GM23338 (cell line): ENCODE data around the gene BDKRB1. TPM values are rescaled to one million over a fixed set of nuclear protein-coding genes. Genes with fewer than 3 reads are reported as not detected.

ENCODE experiments used
- ATAC-seq: fragments of 200-7000 bp; cut with Tn5 transposase; 3 replicates; pipeline ENCODE4 v1.9.1; 2020
- DNase-seq: peaks from one replicate; pipeline ENCODE4 v3.0.0-alpha.2; 2015; ENCODE audit warnings: low spot score
- H2AFZ ChIP-seq: fragments of 200-600 bp; sonication (generic); 2 replicates; pipeline ENCODE4 v1.8.0; 2016; ENCODE audit warnings: antibody characterized with exemption, mild to moderate bottlenecking, moderate library complexity
- H3F3A ChIP-seq: fragments of 200-600 bp; sonication (generic); replicated peaks from 2 replicates; pipeline ENCODE4 v1.8.0; 2017; ENCODE audit warnings: antibody characterized with exemption, mixed run types, low read depth
- H3K27ac ChIP-seq: fragments of 200-600 bp; sonication (generic); 2 replicates; pipeline ENCODE4 v1.6.1; 2016; ENCODE audit warnings: low read depth
- H3K27me3 ChIP-seq: fragments of 200-600 bp; sonication (generic); 2 replicates; pipeline ENCODE4 v1.8.0; 2016; ENCODE audit warnings: mild to moderate bottlenecking, mixed run types, moderate library complexity; ENCODE audit not compliant: insufficient read depth
- H3K36me3 ChIP-seq: fragments of 200-600 bp; sonication (generic); 2 replicates; pipeline ENCODE4 v1.8.0; 2016; ENCODE audit warnings: mild to moderate bottlenecking; ENCODE audit not compliant: insufficient read depth
- H3K4me1 ChIP-seq: fragments of 200-600 bp; sonication (generic); 2 replicates; pipeline ENCODE4 v1.8.0; 2016; ENCODE audit warnings: mild to moderate bottlenecking, moderate library complexity; ENCODE audit not compliant: insufficient read depth
- H3K4me2 ChIP-seq: fragments of 200-600 bp; sonication (generic); 2 replicates; pipeline ENCODE4 v1.7.1; 2017; ENCODE audit warnings: mixed run types
- H3K4me3 ChIP-seq: fragments of 200-600 bp; sonication (generic); 2 replicates; pipeline ENCODE4 v1.6.1; 2016; ENCODE audit warnings: mixed run types
- H3K79me2 ChIP-seq: fragments of 200-600 bp; sonication (generic); replicated peaks from 2 replicates; pipeline ENCODE4 v1.8.0; 2017; ENCODE audit warnings: mild to moderate bottlenecking; ENCODE audit not compliant: insufficient read depth
- H3K9me2 ChIP-seq: fragments of 200-600 bp; sonication (generic); 2 replicates; pipeline ENCODE4 v1.8.0; 2017; ENCODE audit not compliant: insufficient read depth
- H4K20me1 ChIP-seq: fragments of 200-600 bp; sonication (generic); replicated peaks from 2 replicates; pipeline ENCODE4 v1.8.0; 2017; ENCODE audit warnings: mild to moderate bottlenecking; ENCODE audit not compliant: insufficient read depth
- H3K27ac Mint-ChIP-seq: 2 replicates; pipeline ENCODE4 v1.8.0; 2020; ENCODE audit warnings: inconsistent platforms, mild to moderate bottlenecking, moderate library complexity, mixed read lengths
- H3K27me3 Mint-ChIP-seq: 3 replicates; pipeline ENCODE4 v1.8.0; 2022; ENCODE audit warnings: low read depth, mild to moderate bottlenecking, moderate library complexity, mixed read lengths, inconsistent platforms; ENCODE audit not compliant: insufficient read depth, poor library complexity
- H3K36me3 Mint-ChIP-seq: 3 replicates; pipeline ENCODE4 v1.8.0; 2021; ENCODE audit warnings: low read depth, mild to moderate bottlenecking, inconsistent platforms, moderate library complexity, mixed read lengths
- H3K4me1 Mint-ChIP-seq: 3 replicates; pipeline ENCODE4 v1.8.0; 2020; ENCODE audit warnings: mild to moderate bottlenecking, inconsistent platforms, mixed read lengths
- H3K4me3 Mint-ChIP-seq: 3 replicates; pipeline ENCODE4 v1.8.0; 2021; ENCODE audit warnings: moderate library complexity, mild to moderate bottlenecking, inconsistent platforms, mixed read lengths
- H3K9me3 Mint-ChIP-seq: 3 replicates; pipeline ENCODE4 v1.8.0; 2020; ENCODE audit warnings: moderate library complexity, mild to moderate bottlenecking, inconsistent platforms, mixed read lengths
- CREB1 ChIP-seq: fragments of 250-450 bp; sonication (Bioruptor Pico); IDR thresholded peaks from 2 replicates; pipeline ENCODE4 v1.5.0; 2020; ENCODE audit warnings: low read depth, mild to moderate bottlenecking, moderate library complexity
- CTCF ChIP-seq, 2 experiments: fragments of 200-600 bp in 1 of 2; sonication (generic) in 1 of 2; conservative IDR thresholded peaks; 2 replicates each; pipeline versions ENCODE4 v1.5.1 to v1.6.1; 2016 to 2017; ENCODE audit warnings: antibody characterized with exemption in 2 of 2, low read depth in 2 of 2, mild to moderate bottlenecking in 2 of 2, moderate library complexity in 1 of 2
- ETS1 ChIP-seq: IDR thresholded peaks from 2 replicates; pipeline ENCODE4 v1.6.1; 2016; ENCODE audit warnings: antibody characterized with exemption
- EZH2 ChIP-seq: fragments of 200-600 bp; sonication (generic); IDR thresholded peaks from one replicate; pipeline ENCODE4 v1.8.0; 2017; ENCODE audit warnings: antibody characterized with exemption, mild to moderate bottlenecking, low read depth; ENCODE audit not compliant: unreplicated experiment
- EZH2phosphoT487 ChIP-seq: fragments of 200-600 bp; sonication (generic); IDR thresholded peaks from one replicate; pipeline ENCODE4 v1.8.1; 2018; ENCODE audit warnings: antibody characterized with exemption; ENCODE audit not compliant: unreplicated experiment
- JUNB ChIP-seq: IDR thresholded peaks from one replicate; pipeline ENCODE4 v1.6.1; 2016; ENCODE audit warnings: antibody characterized with exemption; ENCODE audit not compliant: unreplicated experiment
- NANOG ChIP-seq: IDR thresholded peaks from 2 replicates; pipeline ENCODE4 v1.6.1; 2016; ENCODE audit warnings: antibody characterized with exemption, borderline replicate concordance
- POLR2AphosphoS5 ChIP-seq: IDR thresholded peaks from 2 replicates; pipeline ENCODE4 v1.6.1; 2016; ENCODE audit warnings: antibody characterized with exemption, low read depth
- REST ChIP-seq: IDR thresholded peaks from one replicate; pipeline ENCODE4 v1.6.1; 2018; ENCODE audit warnings: antibody characterized with exemption; ENCODE audit not compliant: unreplicated experiment
- STAT1 ChIP-seq: IDR thresholded peaks from one replicate; pipeline ENCODE4 v1.6.1; 2016; ENCODE audit warnings: antibody characterized with exemption; ENCODE audit not compliant: unreplicated experiment
- ZNF114 ChIP-seq: fragments of 250-450 bp; sonication (Bioruptor Pico); IDR thresholded peaks from 2 replicates; pipeline ENCODE4 v1.5.0; 2020; ENCODE audit warnings: mild to moderate bottlenecking, moderate library complexity
- ZNF331 ChIP-seq: fragments of 250-450 bp; sonication (Bioruptor Pico); IDR thresholded peaks from 2 replicates; pipeline ENCODE4 v1.5.0; 2020; ENCODE audit warnings: low read depth, mild to moderate bottlenecking, moderate library complexity
- ZNF462 ChIP-seq: fragments of 250-450 bp; sonication (Bioruptor Pico); IDR thresholded peaks from 2 replicates; pipeline ENCODE4 v1.5.0; 2020; ENCODE audit warnings: mild to moderate bottlenecking, moderate library complexity
- polyA plus RNA-seq: library from polyadenylated mRNA; unstranded; fragments of >200 nt; fragmentation: Nextera tagmentation; extraction: Ambion mirVana; gene quantifications from 2 replicates; pipeline ENCODE4 v1.2.1, GENCODE V29; 2016
- total RNA-seq: library from RNA; depleted of rRNA; stranded (reverse); fragments of >200 nt; shearing (Covaris generic); gene quantifications from 2 replicates; pipeline ENCODE4 v1.2.3, GENCODE V29; 2014

Gene BDKRB1
- total and polyA plus RNA-seq, 2 experiments from 2014 or later = not detected

GRCh38 chr14:96280104-96280503 is 24.1 kb downstream of the BDKRB1 start:
- peaks cover 4% of the 10 kb centered on the region for H3K27me3 Mint-ChIP-seq
- Histone ChIP-seq H3K4me1 (peaks cover 24% of the 10 kb centered on the region), H3K4me3 (no peak overlapping the region), H2AFZ (no peak overlapping the region), H3K9me2 (no peaks in the 10 kb centered on the region), H3K79me2 (no peaks in the 10 kb centered on the region), H3F3A (no peaks in the 10 kb centered on the region), H3K4me2 (no peak overlapping the region), H4K20me1 (no peaks in the 10 kb centered on the region), H3K36me3 (no peaks in the 10 kb centered on the region), H3K27ac (no peak overlapping the region), H3K27me3 (no peaks in the 10 kb centered on the region)
- H3K9me3 Mint-ChIP-seq = peaks cover 12% of the 10 kb centered on the region; the same call in 2 of the 3 replicates
- ATAC-seq (no peak), DNase-seq (no peak)
- peaks cover 20% of the 10 kb centered on the region for H3K4me1 Mint-ChIP-seq
- H3K4me3 Mint-ChIP-seq = no peak overlapping the region
- no peak overlapping the region for H3K27ac Mint-ChIP-seq
- H3K36me3 Mint-ChIP-seq = peaks cover 9% of the 10 kb centered on the region; the same call in 2 of the 3 replicates
- TF ChIP-seq EZH2phosphoT487 = no peak
- TF ChIP-seq ETS1 = no peak
- TF ChIP-seq CREB1 (CRISPR knock-in tag) = no peak
- no peak for TF ChIP-seq STAT1
- no peak for TF ChIP-seq NANOG
- no peak for TF ChIP-seq REST
- TF ChIP-seq ZNF462 (CRISPR knock-in tag) = no peak
- TF ChIP-seq CTCF (conservative IDR thresholded peaks at IDR 0.05; ENCODE audit: low read depth in 2 of 2) = no peak
- no peak for TF ChIP-seq POLR2AphosphoS5
- no peak for TF ChIP-seq EZH2
- no peak for TF ChIP-seq ZNF114
- TF ChIP-seq ZNF331 (CRISPR knock-in tag) = no peak
- no peak for TF ChIP-seq JUNB
